Tibial artery (tissue), 4 donors: ENCODE data around the gene MNX1.

Experiments used
- DNase-seq, 2 donors: peaks; one replicate each; pipeline ENCODE4 v3.0.0-alpha.2; 2019
- H3K27ac ChIP-seq, 2 donors: fragments of 200-600 bp; sonication (generic) in 1 of 2; 1 replicate in 1 of 2; 2 replicates in 1 of 2; pipeline ENCODE4 v1.5.1; 2018 to 2019; ENCODE audit warnings: mild to moderate bottlenecking in 1 of 2
- H3K27me3 ChIP-seq, 2 donors: fragments of 200-600 bp; sonication (generic) in 1 of 2; one replicate each; pipeline versions ENCODE4 v1.5.1 to v1.6.0; 2016 to 2019
- H3K36me3 ChIP-seq, 3 donors: fragments of 200-600 bp; sonication (generic) in 2 of 3; one replicate each; pipeline ENCODE4 v1.5.1; 2016 to 2019; ENCODE audit warnings: mild to moderate bottlenecking in 2 of 3
- H3K4me1 ChIP-seq, 4 donors: fragments of 200-600 bp; sonication (generic) in 2 of 4; 1 replicate in 3 of 4; 2 replicates in 1 of 4; pipeline ENCODE4 v1.5.1; 2016 to 2019
- H3K4me3 ChIP-seq, 2 donors: fragments of 200-600 bp; sonication (generic) in 1 of 2; 1 replicate in 1 of 2; 2 replicates in 1 of 2; pipeline ENCODE4 v1.5.1; 2018 to 2019; ENCODE audit warnings: mild to moderate bottlenecking in 2 of 2
- H3K9me3 ChIP-seq, 3 donors: fragments of 200-600 bp; sonication (generic) in 1 of 3; one replicate each; pipeline ENCODE4 v1.5.1; 2016 to 2019
- CTCF ChIP-seq, 2 experiments: fragments of 200-600 bp in 1 of 2; fragments of 450-650 bp in 1 of 2; IDR thresholded peaks; one replicate each; pipeline ENCODE4 v1.5.1; 2017 to 2019; ENCODE audit warnings: antibody characterized with exemption in 2 of 2, mild to moderate bottlenecking in 1 of 2, moderate library complexity in 1 of 2
- intact Hi-C: fragments of 100-400 bp; cut with DNase I; formaldehyde crosslinking; loops from one replicate; pipeline ENCODE4 v1.15.0; 2023; ENCODE audit warnings: low total_unique reads

Gene MNX1

GRCh38 chr7:156994417-156994816, 16.0 kb downstream of the MNX1 start:
- H3K27me3 ChIP-seq, result peaks cover 0 to 71% of the 10 kb centered on the region in 2 donors
- intact Hi-C loops, result no loop called here
- no peak overlapping the region for H3K27ac ChIP-seq
- peaks cover 0 to 6% (median 0%) of the 10 kb centered on the region in 3 donors for H3K9me3 ChIP-seq
- peaks cover 0 to 4% (median 2%) of the 10 kb centered on the region in 4 donors for H3K4me1 ChIP-seq
- no peak for TF ChIP-seq CTCF (IDR thresholded peaks at IDR 0.05)
- DNase-seq, result no peak
- no peak overlapping the region for H3K4me3 ChIP-seq
- H3K36me3 ChIP-seq, result no peaks in the 10 kb centered on the region

GRCh38 chr7:156993925-156994235, 16.6 kb downstream of the MNX1 start:
- no peaks in the 10 kb centered on the region for H3K36me3 ChIP-seq
- no peaks in the 10 kb centered on the region for H3K4me1 ChIP-seq
- DNase-seq, result no peak
- H3K4me3 ChIP-seq, result no peak overlapping the region
- peaks cover 0 to 66% of the 10 kb centered on the region in 2 donors for H3K27me3 ChIP-seq
- TF ChIP-seq CTCF (IDR thresholded peaks at IDR 0.05), result no peak
- H3K27ac ChIP-seq, result no peak overlapping the region
- intact Hi-C loops, result no loop called here
- H3K9me3 ChIP-seq, result peaks cover 0 to 6% (median 0%) of the 10 kb centered on the region in 3 donors

- Histone ChIP-seq H3K27ac (no peak overlapping the region), H3K9me3 (peaks cover 0 to 6% (median 0%) of the 10 kb centered on the region in 3 donors), H3K4me1 (no peaks in the 10 kb centered on the region), H3K4me3 (no peak overlapping the region), H3K27me3 (peaks cover 0 to 67% of the 10 kb centered on the region in 2 donors), H3K36me3 (no peaks in the 10 kb centered on the region)
- intact Hi-C loops, result no loop called here
- TF ChIP-seq CTCF (IDR thresholded peaks at IDR 0.05), result no peak
- DNase-seq, result no peak
Observed at GRCh38 chr7:156993021-156993924, 17.2 kb downstream of the MNX1 start.

- H3K27ac ChIP-seq, result no peak overlapping the region
- intact Hi-C loops, result no loop called here
- no peaks in the 10 kb centered on the region for H3K9me3 ChIP-seq
- H3K4me3 ChIP-seq, result no peak overlapping the region
- peaks cover 0 to 45% of the 10 kb centered on the region in 2 donors for H3K27me3 ChIP-seq
- no peak for DNase-seq
- no peak for TF ChIP-seq CTCF (IDR thresholded peaks at IDR 0.05)
- no peaks in the 10 kb centered on the region for H3K36me3 ChIP-seq
- H3K4me1 ChIP-seq, result no peaks in the 10 kb centered on the region
Observed at GRCh38 chr7:156989766-156990535, 20.5 kb downstream of the MNX1 start.

GRCh38 chr7:156988343-156989185, 21.9 kb downstream of the MNX1 start:
- Histone ChIP-seq H3K27me3 (peaks cover 0 to 40% of the 10 kb centered on the region in 2 donors), H3K27ac (no peak overlapping the region), H3K4me3 (no peak overlapping the region), H3K4me1 (no peaks in the 10 kb centered on the region), H3K9me3 (no peaks in the 10 kb centered on the region), H3K36me3 (no peaks in the 10 kb centered on the region)
- intact Hi-C loops, result no loop called here
- TF ChIP-seq CTCF (IDR thresholded peaks at IDR 0.05), result no peak
- no peak for DNase-seq
